ENCODE data around the gene ANXA10.

GRCh38 chr4:168208957-168209614, 116.7 kb downstream of the ANXA10 start:
- TF ChIP-seq CTCF (IDR thresholded peaks at IDR 0.05; ENCODE audit: low read length): no peak
- TF ChIP-seq EZH2 (IDR thresholded peaks at IDR 0.05; ENCODE audit: borderline replicate concordance, low read length): no peak

All from OCI-LY1 (cell line).